ENCODE results near the gene STARD10. TPM values are rescaled to one million over a fixed set of nuclear protein-coding genes. Genes with fewer than 3 reads are reported as not detected.

STARD10 gene
- total RNA-seq, 1 experiment from 2014 or later = 68.8 TPM

GRCh38 chr11:72740060-72740424 lies 53.8 kb downstream of the STARD10 start:
- DNase-seq (ENCODE audit: low spot score) = no peak

GRCh38 chr11:72739240-72740059 lies 54.4 kb downstream of the STARD10 start:
- in situ Hi-C loops (cut with HindIII; ENCODE audit: low sequenced_read_pairs) = no loop called here
- DNase-seq (ENCODE audit: low spot score) = no peak

More at GRCh38 chr11:72740060-72740424, 53.8 kb downstream of the STARD10 start:
- in situ Hi-C loops (cut with HindIII; ENCODE audit: low sequenced_read_pairs) = no loop called here

- in situ Hi-C loops (cut with HindIII; ENCODE audit: low sequenced_read_pairs) = no loop called here
- no peak for DNase-seq (ENCODE audit: low spot score)
Measured at GRCh38 chr11:72738199-72739141, 55.4 kb downstream of the STARD10 start.

GRCh38 chr11:72737336-72737735 lies 56.5 kb downstream of the STARD10 start:
- in situ Hi-C loops (cut with HindIII; ENCODE audit: low sequenced_read_pairs) = no loop called here
- no peak for DNase-seq (ENCODE audit: low spot score)

GRCh38 chr11:72736452-72737069 lies 57.3 kb downstream of the STARD10 start:
- in situ Hi-C loops (cut with HindIII; ENCODE audit: low sequenced_read_pairs) = no loop called here
- no peak for DNase-seq (ENCODE audit: low spot score)

- no peak for DNase-seq (ENCODE audit: low spot score)
- in situ Hi-C loops (cut with HindIII; ENCODE audit: low sequenced_read_pairs) = no loop called here
Measured at GRCh38 chr11:72735495-72736027, 58.3 kb downstream of the STARD10 start.

- in situ Hi-C loops (cut with HindIII; ENCODE audit: low sequenced_read_pairs) = no loop called here
- DNase-seq (ENCODE audit: low spot score) = no peak
Measured at GRCh38 chr11:72732329-72732728, 61.5 kb downstream of the STARD10 start.

GRCh38 chr11:72730737-72731136 lies 63.1 kb downstream of the STARD10 start:
- DNase-seq (ENCODE audit: low spot score) = no peak

GRCh38 chr11:72730243-72730642 lies 63.6 kb downstream of the STARD10 start:
- in situ Hi-C loops (cut with HindIII; ENCODE audit: low sequenced_read_pairs) = no loop called here
- DNase-seq (ENCODE audit: low spot score) = no peak

More at GRCh38 chr11:72730737-72731136, 63.1 kb downstream of the STARD10 start:
- in situ Hi-C loops (cut with HindIII; ENCODE audit: low sequenced_read_pairs) = no loop called here

GRCh38 chr11:72727521-72727920 lies 66.3 kb downstream of the STARD10 start:
- in situ Hi-C loops (cut with HindIII; ENCODE audit: low sequenced_read_pairs) = no loop called here
- DNase-seq (ENCODE audit: low spot score) = no peak

- in situ Hi-C loops (cut with HindIII; ENCODE audit: low sequenced_read_pairs) = no loop called here
- no peak for DNase-seq (ENCODE audit: low spot score)
Measured at GRCh38 chr11:72726266-72727220, 67.3 kb downstream of the STARD10 start.

GRCh38 chr11:72725724-72726028 lies 68.2 kb downstream of the STARD10 start:
- in situ Hi-C loops (cut with HindIII; ENCODE audit: low sequenced_read_pairs) = no loop called here

GRCh38 chr11:72724851-72725723 lies 68.8 kb downstream of the STARD10 start:
- DNase-seq (ENCODE audit: low spot score) = peak; percentile 92

More at GRCh38 chr11:72725724-72726028, 68.2 kb downstream of the STARD10 start:
- DNase-seq (ENCODE audit: low spot score) = no peak

GRCh38 chr11:72724021-72724551 lies 69.8 kb downstream of the STARD10 start:
- in situ Hi-C loops (cut with HindIII; ENCODE audit: low sequenced_read_pairs) = no loop called here
- no peak for DNase-seq (ENCODE audit: low spot score)

More at GRCh38 chr11:72724851-72725723, 68.8 kb downstream of the STARD10 start:
- in situ Hi-C loops (cut with HindIII; ENCODE audit: low sequenced_read_pairs) = no loop called here

- no peak for DNase-seq (ENCODE audit: low spot score)
- in situ Hi-C loops (cut with HindIII; ENCODE audit: low sequenced_read_pairs) = no loop called here
Measured at GRCh38 chr11:72723508-72723907, 70.3 kb downstream of the STARD10 start.

GRCh38 chr11:72722050-72722748 lies 71.6 kb downstream of the STARD10 start:
- peak; percentile 95 for DNase-seq (ENCODE audit: low spot score)
- in situ Hi-C loops (cut with HindIII; ENCODE audit: low sequenced_read_pairs) = no loop called here

GRCh38 chr11:72721689-72722049 lies 72.2 kb downstream of the STARD10 start:
- in situ Hi-C loops (cut with HindIII; ENCODE audit: low sequenced_read_pairs) = no loop called here
- DNase-seq (ENCODE audit: low spot score) = no peak

All from G401 (cell line).